Mesenchymal stem cell (in vitro differentiated cells and primary cell): ENCODE data around the gene ADAM22.

ENCODE experiments used
- DNase-seq: peaks from one replicate; pipeline ENCODE4 v3.0.0-alpha.2; 2013
- H2AFZ ChIP-seq: one replicate; pipeline ENCODE4 v1.6.1; 2013; ENCODE audit warnings: low read depth, mild to moderate bottlenecking, control low read depth, inconsistent platforms, low read length, moderate library complexity
- H2AK5ac ChIP-seq: 2 replicates; pipeline ENCODE4 v1.6.1; 2013; ENCODE audit warnings: low read length, moderate library complexity, mild to moderate bottlenecking, inconsistent platforms; ENCODE audit not compliant: severe bottlenecking
- H2BK120ac ChIP-seq: one replicate; pipeline ENCODE4 v1.6.1; 2013; ENCODE audit warnings: low read depth, mild to moderate bottlenecking, inconsistent platforms, low read length, moderate library complexity
- H2BK12ac ChIP-seq, 2 experiments: one replicate each; pipeline ENCODE4 v1.6.1; 2013; ENCODE audit warnings: inconsistent platforms in 2 of 2, low read length in 2 of 2, mild to moderate bottlenecking in 2 of 2, moderate library complexity in 2 of 2, control low read depth in 1 of 2
- H2BK15ac ChIP-seq: one replicate; pipeline ENCODE4 v1.6.1; 2013; ENCODE audit warnings: mild to moderate bottlenecking, low read depth, inconsistent platforms; ENCODE audit not compliant: poor library complexity, severe bottlenecking
- H2BK5ac ChIP-seq: 2 replicates; pipeline ENCODE4 v1.6.1; 2013; ENCODE audit warnings: low read depth, mild to moderate bottlenecking, low read length, control low read depth, inconsistent platforms; ENCODE audit not compliant: poor library complexity, severe bottlenecking
- H3K14ac ChIP-seq, 2 experiments: one replicate each; pipeline ENCODE4 v1.6.1; 2013; ENCODE audit warnings: inconsistent platforms in 2 of 2, low read length in 2 of 2, control low read depth in 1 of 2, mild to moderate bottlenecking in 1 of 2, moderate library complexity in 1 of 2
- H3K18ac ChIP-seq, 2 experiments: one replicate each; pipeline ENCODE4 v1.6.1; 2013; ENCODE audit warnings: inconsistent platforms in 2 of 2, low read length in 2 of 2, control low read depth in 1 of 2, low read depth in 1 of 2, mild to moderate bottlenecking in 1 of 2
- H3K23ac ChIP-seq, 2 experiments: one replicate each; pipeline ENCODE4 v1.6.1; 2013; ENCODE audit warnings: inconsistent platforms in 2 of 2, low read length in 2 of 2, mild to moderate bottlenecking in 2 of 2, moderate library complexity in 2 of 2, control low read depth in 1 of 2
- H3K27ac ChIP-seq: 2 replicates; pipeline ENCODE4 v1.5.1; 2013; ENCODE audit warnings: mild to moderate bottlenecking, moderate library complexity, low read length, control low read depth, inconsistent platforms; ENCODE audit not compliant: poor library complexity, severe bottlenecking
- H3K27me3 ChIP-seq, 2 experiments: 2 replicates each; pipeline versions ENCODE4 v1.6.1 to v1.7.0; 2013; ENCODE audit warnings: low read length in 2 of 2, mild to moderate bottlenecking in 2 of 2, moderate library complexity in 2 of 2, control low read depth in 1 of 2, inconsistent platforms in 1 of 2; ENCODE audit not compliant: control insufficient read depth in 1 of 2, insufficient read depth in 1 of 2
- H3K36me3 ChIP-seq, 2 experiments: 2 replicates each; pipeline versions ENCODE4 v1.6.1 to v1.7.0; 2013; ENCODE audit warnings: low read length in 2 of 2, control low read depth in 1 of 2, inconsistent platforms in 1 of 2, low read depth in 1 of 2, mild to moderate bottlenecking in 1 of 2; ENCODE audit not compliant: insufficient read depth in 2 of 2, control insufficient read depth in 1 of 2
- H3K4ac ChIP-seq, 2 experiments: one replicate each; pipeline ENCODE4 v1.6.1; 2013; ENCODE audit warnings: inconsistent platforms in 2 of 2, low read length in 2 of 2, mild to moderate bottlenecking in 2 of 2, moderate library complexity in 2 of 2, control low read depth in 1 of 2, low read depth in 1 of 2
- H3K4me1 ChIP-seq: 2 replicates; pipeline ENCODE4 v1.6.1; 2013; ENCODE audit warnings: low read depth, low read length, control low read depth; ENCODE audit not compliant: control insufficient read depth, insufficient read depth
- H3K4me2 ChIP-seq: 2 replicates; pipeline ENCODE4 v1.6.1; 2013; ENCODE audit warnings: low read length, mild to moderate bottlenecking, inconsistent platforms; ENCODE audit not compliant: poor library complexity, severe bottlenecking
- H3K4me3 ChIP-seq, 2 experiments: 2 replicates each; pipeline versions ENCODE4 v1.5.1 to v1.7.0; 2013; ENCODE audit warnings: low read length in 2 of 2, mild to moderate bottlenecking in 2 of 2, control low read depth in 1 of 2, low read depth in 1 of 2; ENCODE audit not compliant: insufficient read depth in 1 of 2
- H3K79me1 ChIP-seq: replicated peaks from 2 replicates; pipeline ENCODE4 v1.6.1; 2013; ENCODE audit warnings: mild to moderate bottlenecking, control low read depth, low read length, inconsistent platforms; ENCODE audit not compliant: poor library complexity, severe bottlenecking
- H3K9ac ChIP-seq: 2 replicates; pipeline ENCODE4 v1.7.0; 2013; ENCODE audit warnings: mild to moderate bottlenecking, low read length, moderate library complexity
- H3K9me3 ChIP-seq: 2 replicates; pipeline ENCODE4 v1.7.0; 2013; ENCODE audit warnings: mild to moderate bottlenecking, low read length; ENCODE audit not compliant: control insufficient read depth
- H4K8ac ChIP-seq: one replicate; pipeline ENCODE4 v1.6.1; 2013; ENCODE audit warnings: inconsistent platforms, mild to moderate bottlenecking, low read length, moderate library complexity
- H4K91ac ChIP-seq: one replicate; pipeline ENCODE4 v1.6.1; 2013; ENCODE audit warnings: mild to moderate bottlenecking, low read length, inconsistent platforms
- WGBS: methylation state at CpG from one replicate; pipeline ENCODE4 v1.1.7; 2013; ENCODE audit warnings: mixed read lengths; 5-methylcytosine and 5-hydroxymethylcytosine counted together

The ADAM22 gene

DNA sequence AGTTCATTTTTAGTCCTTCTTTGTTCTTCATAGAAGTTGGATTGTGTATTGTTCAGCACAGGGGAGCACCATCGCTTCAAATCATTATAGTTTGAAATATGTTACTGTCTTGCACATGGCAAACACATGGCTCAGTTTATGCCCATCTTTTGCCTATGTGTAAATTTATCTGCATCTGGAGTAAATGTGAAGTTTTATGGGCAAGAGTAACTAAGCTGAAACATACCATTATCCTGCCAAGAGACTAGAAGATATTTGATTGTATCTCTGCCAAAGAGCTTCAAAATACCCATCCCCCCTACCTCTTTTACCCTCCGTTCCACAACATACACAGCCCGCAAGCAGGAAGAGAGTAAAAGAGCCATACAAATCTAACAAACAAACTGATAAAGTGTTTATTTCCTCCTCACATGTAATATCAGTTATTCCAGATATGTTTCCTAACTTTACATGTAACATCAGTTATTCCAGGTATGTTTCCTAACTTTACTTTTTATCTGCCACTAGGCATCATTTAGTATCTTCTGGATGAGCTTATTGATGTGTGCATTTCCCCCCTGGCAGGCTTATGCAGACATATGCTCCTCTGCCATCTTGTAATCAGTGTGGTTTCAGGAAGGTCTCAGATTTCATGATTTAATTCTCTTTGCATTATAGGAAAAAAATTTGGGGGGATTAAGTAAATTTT is 158.1 kb downstream of the ADAM22 start:
- no peak overlapping the region for H2AFZ ChIP-seq
- 100% methylated on average over 3 of the region's 3 CpGs for WGBS
- no peak overlapping the region for H3K9ac ChIP-seq
- no peak overlapping the region for H2BK120ac ChIP-seq
- H3K4ac ChIP-seq, result no peak overlapping the region
- H4K91ac ChIP-seq, result no peak overlapping the region
- H4K8ac ChIP-seq, result no peak overlapping the region
- no peak overlapping the region for H2BK15ac ChIP-seq
- no peak overlapping the region for H3K18ac ChIP-seq
- H3K79me1 ChIP-seq, result no peaks in the 10 kb centered on the region
- no peaks in the 10 kb centered on the region for H3K9me3 ChIP-seq
- no peaks in the 10 kb centered on the region for H3K36me3 ChIP-seq
- no peaks in the 10 kb centered on the region for H3K4me1 ChIP-seq
- no peak overlapping the region for H3K14ac ChIP-seq
- H2BK12ac ChIP-seq, result no peak overlapping the region
- H3K23ac ChIP-seq, result no peak overlapping the region
- H2AK5ac ChIP-seq, result no peak overlapping the region
- no peak for DNase-seq
- no peak overlapping the region for H3K4me2 ChIP-seq
- H3K4me3 ChIP-seq, result no peak overlapping the region
- H3K27ac ChIP-seq, result no peak overlapping the region
- no peaks in the 10 kb centered on the region for H3K27me3 ChIP-seq
- no peak overlapping the region for H2BK5ac ChIP-seq

DNA sequence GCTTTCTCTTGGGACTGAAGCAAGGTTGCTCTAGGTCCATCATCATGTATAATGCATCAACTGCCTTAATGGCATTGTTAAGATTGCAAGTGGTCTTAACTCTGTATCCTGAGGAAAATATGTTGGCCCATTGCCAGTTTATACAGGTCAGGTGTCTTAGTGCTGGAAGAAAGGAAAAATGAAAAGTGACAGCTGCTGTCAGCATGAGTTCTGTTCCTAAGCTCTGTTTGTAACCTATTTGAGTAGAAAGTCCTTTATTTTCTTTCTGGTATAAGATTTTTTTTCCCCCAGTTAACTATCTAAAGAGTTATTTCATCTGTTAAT is 158.6 kb downstream of the ADAM22 start:
- Histone ChIP-seq H3K9ac (no peak overlapping the region), H3K23ac (no peak overlapping the region), H2BK12ac (no peak overlapping the region), H3K14ac (no peak overlapping the region), H2BK120ac (no peak overlapping the region), H2BK15ac (no peak overlapping the region), H3K9me3 (no peaks in the 10 kb centered on the region), H2BK5ac (no peak overlapping the region), H3K27me3 (no peaks in the 10 kb centered on the region), H3K4me3 (no peak overlapping the region), H4K91ac (no peak overlapping the region), H3K36me3 (no peaks in the 10 kb centered on the region), H4K8ac (no peak overlapping the region), H3K18ac (no peak overlapping the region), H3K4ac (no peak overlapping the region), H3K79me1 (no peaks in the 10 kb centered on the region), H2AFZ (no peak overlapping the region), H3K27ac (no peak overlapping the region), H3K4me1 (no peaks in the 10 kb centered on the region), H3K4me2 (no peak overlapping the region), H2AK5ac (no peak overlapping the region)
- no peak for DNase-seq

DNA sequence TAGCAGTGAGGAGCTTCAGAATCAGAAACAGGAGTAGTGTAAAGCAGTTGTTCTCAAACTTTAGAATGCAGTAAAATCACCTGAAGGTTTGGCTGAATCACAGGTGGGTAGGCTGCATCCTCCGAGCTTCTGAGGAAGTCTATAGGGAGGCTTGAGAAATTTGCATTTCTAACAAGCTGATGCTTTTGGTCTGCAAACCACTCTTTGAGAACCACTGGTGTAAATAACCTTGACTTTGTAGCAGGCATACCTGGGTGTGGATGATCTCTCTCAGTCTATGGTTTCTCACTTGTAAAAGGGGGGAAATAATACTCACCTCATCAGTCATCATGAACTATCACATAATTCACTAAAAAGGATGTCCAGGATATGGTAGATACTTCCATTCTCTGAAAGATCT is 167.7 kb downstream of the ADAM22 start:
- H3K4me3 ChIP-seq, result no peak overlapping the region
- H3K4me2 ChIP-seq, result no peak overlapping the region
- no peak overlapping the region for H2BK5ac ChIP-seq
- no peak overlapping the region for H3K9ac ChIP-seq
- no peak overlapping the region for H2AFZ ChIP-seq
- no peak overlapping the region for H4K91ac ChIP-seq
- no peaks in the 10 kb centered on the region for H3K27me3 ChIP-seq
- H3K36me3 ChIP-seq, result no peaks in the 10 kb centered on the region
- H3K18ac ChIP-seq, result no peak overlapping the region
- H3K4ac ChIP-seq, result no peak overlapping the region
- H4K8ac ChIP-seq, result no peak overlapping the region
- no peak overlapping the region for H2BK12ac ChIP-seq
- DNase-seq, result no peak
- WGBS, result 43% methylated on average over 1 of the region's 1 CpG
- no peak overlapping the region for H2BK120ac ChIP-seq
- no peak overlapping the region for H3K27ac ChIP-seq
- no peak overlapping the region for H2BK15ac ChIP-seq
- no peak overlapping the region for H2AK5ac ChIP-seq
- no peaks in the 10 kb centered on the region for H3K4me1 ChIP-seq
- H3K14ac ChIP-seq, result no peak overlapping the region
- no peaks in the 10 kb centered on the region for H3K79me1 ChIP-seq
- no peak overlapping the region for H3K23ac ChIP-seq
- H3K9me3 ChIP-seq, result no peaks in the 10 kb centered on the region

- Histone ChIP-seq H3K4me1 (no peaks in the 10 kb centered on the region), H2BK120ac (no peak overlapping the region), H4K91ac (no peak overlapping the region), H3K9ac (no peak overlapping the region), H2BK15ac (no peak overlapping the region), H4K8ac (no peak overlapping the region), H3K79me1 (no peaks in the 10 kb centered on the region), H2BK5ac (no peak overlapping the region), H3K18ac (no peak overlapping the region), H2BK12ac (no peak overlapping the region), H3K27me3 (no peaks in the 10 kb centered on the region), H3K14ac (no peak overlapping the region), H3K4me2 (no peak overlapping the region), H2AK5ac (no peak overlapping the region), H3K36me3 (no peaks in the 10 kb centered on the region), H2AFZ (no peak overlapping the region), H3K9me3 (no peaks in the 10 kb centered on the region), H3K4me3 (no peak overlapping the region), H3K4ac (no peak overlapping the region), H3K23ac (no peak overlapping the region), H3K27ac (no peak overlapping the region)
- DNase-seq, result no peak
- WGBS, result 8% methylated on average over 1 of the region's 1 CpG
Observed at GRCh38 chr7:88102675-88103074, 168.6 kb downstream of the ADAM22 start.
